ENCODE data around the gene SYF2.

SYF2 gene

DNA sequence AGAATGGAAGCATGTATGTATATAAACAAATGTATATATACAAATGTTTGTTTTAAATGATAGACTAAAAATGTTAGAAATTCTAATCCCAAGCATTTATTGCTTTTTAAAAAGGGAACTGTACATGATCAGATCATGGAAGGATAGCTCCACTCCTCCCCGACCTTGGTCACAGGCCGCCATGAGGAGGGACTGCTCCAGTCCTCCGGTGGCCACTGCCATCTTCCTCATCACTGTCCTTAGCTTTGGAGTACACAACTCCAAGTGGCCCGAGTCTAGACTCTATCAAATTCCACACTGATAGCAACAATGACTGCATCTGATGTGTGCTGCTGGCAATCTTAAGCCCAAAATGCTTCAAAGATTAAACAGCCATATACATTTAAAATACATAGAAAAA, 9.7 kb downstream of the SYF2 start:
- Histone ChIP-seq H3K4me2 (ENCODE audit: low read length) (no peak overlapping the region), H3K4me3 (ENCODE audit: low read depth, low read length) (no peak overlapping the region), H3K9ac (no peak overlapping the region), H3K27ac (no peak overlapping the region), H3K79me2 (no peaks in the 10 kb centered on the region), H3K36me3 (ENCODE audit: control insufficient read depth, insufficient read depth, low read length) (peaks cover 2% of the 10 kb centered on the region), H3K27me3 (ENCODE audit: control insufficient read depth, insufficient read depth, low read length) (no peaks in the 10 kb centered on the region), H2AFZ (no peak overlapping the region), H3K9me3 (ENCODE audit: control insufficient read depth, low read length) (no peaks in the 10 kb centered on the region), H3K4me1 (no peaks in the 10 kb centered on the region)
- TF ChIP-seq, protein P1, sequence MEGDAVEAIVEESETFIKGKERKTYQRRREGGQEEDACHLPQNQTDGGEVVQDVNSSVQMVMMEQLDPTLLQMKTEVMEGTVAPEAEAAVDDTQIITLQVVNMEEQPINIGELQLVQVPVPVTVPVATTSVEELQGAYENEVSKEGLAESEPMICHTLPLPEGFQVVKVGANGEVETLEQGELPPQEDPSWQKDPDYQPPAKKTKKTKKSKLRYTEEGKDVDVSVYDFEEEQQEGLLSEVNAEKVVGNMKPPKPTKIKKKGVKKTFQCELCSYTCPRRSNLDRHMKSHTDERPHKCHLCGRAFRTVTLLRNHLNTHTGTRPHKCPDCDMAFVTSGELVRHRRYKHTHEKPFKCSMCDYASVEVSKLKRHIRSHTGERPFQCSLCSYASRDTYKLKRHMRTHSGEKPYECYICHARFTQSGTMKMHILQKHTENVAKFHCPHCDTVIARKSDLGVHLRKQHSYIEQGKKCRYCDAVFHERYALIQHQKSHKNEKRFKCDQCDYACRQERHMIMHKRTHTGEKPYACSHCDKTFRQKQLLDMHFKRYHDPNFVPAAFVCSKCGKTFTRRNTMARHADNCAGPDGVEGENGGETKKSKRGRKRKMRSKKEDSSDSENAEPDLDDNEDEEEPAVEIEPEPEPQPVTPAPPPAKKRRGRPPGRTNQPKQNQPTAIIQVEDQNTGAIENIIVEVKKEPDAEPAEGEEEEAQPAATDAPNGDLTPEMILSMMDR (IDR thresholded peaks at IDR 0.05) = no peak

DNA sequence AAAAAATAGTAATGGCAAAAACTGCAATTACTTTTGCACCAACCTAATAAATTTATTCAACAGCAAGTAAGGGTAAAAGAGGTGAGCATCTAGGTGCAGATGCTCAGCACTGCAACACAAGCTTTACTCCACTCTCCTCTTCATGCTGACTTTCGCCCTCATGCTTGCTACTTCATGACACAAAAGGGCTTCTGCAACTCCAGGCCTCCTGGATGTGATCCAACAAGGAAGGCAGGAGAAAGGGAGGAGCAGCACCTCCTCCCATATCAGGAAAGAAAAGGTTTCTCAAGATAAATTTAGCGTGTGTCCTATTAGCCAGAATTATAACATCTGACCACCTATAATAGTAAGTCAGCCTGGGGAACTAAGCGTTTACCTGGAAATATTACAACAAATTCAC, 11.6 kb downstream of the SYF2 start:
- H3K36me3 ChIP-seq (ENCODE audit: control insufficient read depth, insufficient read depth, low read length) = peaks cover 2% of the 10 kb centered on the region

DNA sequence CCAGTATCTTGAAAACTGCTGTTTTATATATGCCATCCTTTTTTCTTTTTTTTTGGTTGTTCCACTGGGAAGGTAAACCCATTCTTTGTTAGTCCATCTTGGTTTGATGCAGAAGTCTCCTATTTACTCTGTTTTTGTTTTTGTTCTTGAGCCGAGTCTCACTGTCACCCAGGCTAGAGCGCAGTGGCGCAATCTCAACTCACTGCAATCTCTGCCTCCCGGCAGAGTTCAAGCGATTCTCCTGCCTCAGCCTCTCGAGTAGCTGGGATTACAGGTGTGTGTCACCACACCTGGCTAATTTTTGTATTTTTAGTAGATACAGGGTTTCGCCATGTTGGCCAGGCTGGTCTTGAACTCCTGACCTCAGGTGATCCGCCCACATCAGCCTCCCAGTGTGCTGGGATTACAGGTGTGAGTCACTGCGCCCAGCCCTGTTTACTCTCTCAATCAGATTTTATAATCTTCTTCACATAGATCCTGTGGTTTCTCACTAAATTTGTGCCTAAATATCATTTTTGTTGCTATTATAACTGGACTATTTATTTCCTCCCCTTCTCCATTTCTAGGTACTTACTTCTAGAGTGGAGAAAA, 12.5 kb downstream of the SYF2 start:
- peaks cover 2% of the 10 kb centered on the region for H3K36me3 ChIP-seq (ENCODE audit: control insufficient read depth, insufficient read depth, low read length)
- H3K4me1 ChIP-seq = no peaks in the 10 kb centered on the region
- H3K79me2 ChIP-seq = no peaks in the 10 kb centered on the region
- H3K27me3 ChIP-seq (ENCODE audit: control insufficient read depth, insufficient read depth, low read length) = no peaks in the 10 kb centered on the region
- no peaks in the 10 kb centered on the region for H3K9me3 ChIP-seq (ENCODE audit: control insufficient read depth, low read length)
- H2AFZ ChIP-seq = no peak overlapping the region
- H3K27ac ChIP-seq = no peak overlapping the region
- no peak overlapping the region for H3K9ac ChIP-seq
- TF ChIP-seq, protein P1 (IDR thresholded peaks at IDR 0.05) = no peak
- no peak overlapping the region for H3K4me3 ChIP-seq (ENCODE audit: low read depth, low read length)
- H3K4me2 ChIP-seq (ENCODE audit: low read length) = no peak overlapping the region

More for the DNA sequence above, 11.6 kb downstream of the SYF2 start:
- H3K4me3 ChIP-seq (ENCODE audit: low read depth, low read length) = no peak overlapping the region
- H3K27ac ChIP-seq = no peak overlapping the region
- H2AFZ ChIP-seq = no peak overlapping the region
- H3K79me2 ChIP-seq = no peaks in the 10 kb centered on the region
- TF ChIP-seq, protein P1 (IDR thresholded peaks at IDR 0.05) = no peak
- H3K9ac ChIP-seq = no peak overlapping the region
- H3K9me3 ChIP-seq (ENCODE audit: control insufficient read depth, low read length) = no peaks in the 10 kb centered on the region
- H3K4me2 ChIP-seq (ENCODE audit: low read length) = no peak overlapping the region
- H3K4me1 ChIP-seq = no peaks in the 10 kb centered on the region
- H3K27me3 ChIP-seq (ENCODE audit: control insufficient read depth, insufficient read depth, low read length) = no peaks in the 10 kb centered on the region

DNA sequence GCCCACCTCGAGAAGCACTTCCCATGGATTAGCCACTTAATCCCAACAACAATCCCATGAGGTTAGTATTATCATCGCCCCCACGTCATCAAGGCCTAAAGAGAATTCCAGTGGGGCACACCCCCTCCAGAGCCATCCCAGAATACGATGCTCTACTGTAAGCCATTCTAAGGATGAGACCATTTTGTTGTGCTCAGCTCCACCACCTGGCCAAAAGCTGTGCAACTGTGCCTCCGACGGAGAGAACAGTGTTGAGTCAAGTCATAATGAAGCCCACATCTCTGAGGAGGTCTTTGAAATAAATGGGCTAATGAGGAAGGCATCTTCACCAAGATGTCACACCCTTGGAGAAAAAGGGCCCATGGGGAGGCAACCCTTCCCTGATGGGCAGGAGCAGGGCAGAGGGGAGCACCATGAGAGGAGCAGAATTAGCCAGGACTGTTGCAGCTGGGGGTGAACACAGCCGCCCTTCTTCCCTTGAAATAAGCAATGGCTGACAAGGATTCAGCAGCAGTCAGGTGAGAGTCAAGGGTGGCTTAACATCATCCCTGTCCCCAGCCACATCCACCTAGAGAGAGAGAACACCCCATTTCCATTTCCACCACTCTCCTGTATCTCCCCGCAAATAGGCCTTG, 14.6 kb downstream of the SYF2 start:
- H3K9ac ChIP-seq = no peak overlapping the region
- TF ChIP-seq, protein P1 (IDR thresholded peaks at IDR 0.05) = no peak
- H3K9me3 ChIP-seq (ENCODE audit: control insufficient read depth, low read length) = no peaks in the 10 kb centered on the region

DNA sequence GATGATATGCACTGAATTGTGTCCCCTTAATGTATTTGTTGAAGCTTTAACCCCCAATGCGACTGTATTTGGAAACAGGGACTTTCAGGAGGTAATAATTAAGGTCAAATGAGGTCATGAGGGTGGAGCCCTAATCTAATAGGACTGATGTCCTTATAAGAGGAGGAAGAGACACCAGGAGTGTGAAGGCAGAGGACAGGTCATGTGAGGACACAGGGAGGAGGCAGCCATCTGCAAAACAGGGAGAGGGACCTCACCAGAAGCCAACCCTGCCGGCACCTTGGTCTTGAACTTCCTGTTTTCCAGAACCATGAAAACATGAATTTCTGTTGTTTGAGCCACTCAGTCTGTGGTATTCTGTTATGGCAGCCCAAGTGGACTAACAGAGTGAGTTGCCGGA, 15.3 kb downstream of the SYF2 start:
- Histone ChIP-seq H2AFZ (no peak overlapping the region), H3K27me3 (ENCODE audit: control insufficient read depth, insufficient read depth, low read length) (no peaks in the 10 kb centered on the region), H3K9me3 (ENCODE audit: control insufficient read depth, low read length) (no peaks in the 10 kb centered on the region), H3K36me3 (ENCODE audit: control insufficient read depth, insufficient read depth, low read length) (no peaks in the 10 kb centered on the region), H3K9ac (no peak overlapping the region), H3K4me1 (no peaks in the 10 kb centered on the region), H3K4me2 (ENCODE audit: low read length) (no peak overlapping the region), H3K79me2 (no peaks in the 10 kb centered on the region), H3K27ac (no peak overlapping the region), H3K4me3 (ENCODE audit: low read depth, low read length) (no peak overlapping the region)
- TF ChIP-seq, protein P1 (IDR thresholded peaks at IDR 0.05) = no peak

More for the DNA sequence above, 14.6 kb downstream of the SYF2 start:
- Histone ChIP-seq H3K36me3 (ENCODE audit: control insufficient read depth, insufficient read depth, low read length) (no peaks in the 10 kb centered on the region), H3K27ac (no peak overlapping the region), H3K27me3 (ENCODE audit: control insufficient read depth, insufficient read depth, low read length) (no peaks in the 10 kb centered on the region), H3K4me2 (ENCODE audit: low read length) (no peak overlapping the region), H2AFZ (no peak overlapping the region), H3K4me1 (no peaks in the 10 kb centered on the region), H3K79me2 (no peaks in the 10 kb centered on the region), H3K4me3 (ENCODE audit: low read depth, low read length) (no peak overlapping the region)

Measured in parathyroid adenoma (tissue), 2 donors.